ENCODE results near the gene CUL2. TPM values are rescaled to one million over a fixed set of nuclear protein-coding genes. Genes with fewer than 3 reads are reported as not detected.

The CUL2 gene
- total RNA-seq, 6 experiments from 2014 or later, result 13.2 to 20.4 (median 15.9) TPM

- H3K27me3 ChIP-seq, result no peaks in the 10 kb centered on the region
- peaks cover 0 to 34% (median 9%) of the 10 kb centered on the region in 4 donors for H3K36me3 ChIP-seq
- ATAC-seq (no peak), DNase-seq (no peak)
- H3K9me3 ChIP-seq, result no peaks in the 10 kb centered on the region
- WGBS (ENCODE audit: insufficient coverage, low coverage, low lambda C conversion rate, missing lambda C conversion rate), result 85% methylated on average over 7 of the region's 8 CpGs
- no peaks in the 10 kb centered on the region for H3K4me1 ChIP-seq
- no peak for TF ChIP-seq CTCF (IDR thresholded peaks at IDR 0.05)
- no peak overlapping the region for H3K27ac ChIP-seq
- H3K4me3 ChIP-seq, result no peak overlapping the region
- intact Hi-C loops (cut with DNase I), result no loop called here
Measured at GRCh38 chr10:35019041-35020024, 70.8 kb downstream of the CUL2 start.

- intact Hi-C loops (cut with DNase I), result no loop called here
- Histone ChIP-seq H3K27ac (no peak overlapping the region), H3K36me3 (peaks cover 0 to 21% (median 7%) of the 10 kb centered on the region in 4 donors), H3K9me3 (no peaks in the 10 kb centered on the region), H3K4me3 (no peak overlapping the region), H3K27me3 (no peaks in the 10 kb centered on the region), H3K4me1 (no peaks in the 10 kb centered on the region)
- no peak for DNase-seq
- TF ChIP-seq POLR2A (IDR thresholded peaks at IDR 0.05), result no peak
- no peak for TF ChIP-seq CTCF (IDR thresholded peaks at IDR 0.05)
- no peak for ATAC-seq
- WGBS (ENCODE audit: insufficient coverage, low coverage, low lambda C conversion rate, missing lambda C conversion rate), result 78% methylated on average over 4 of the region's 5 CpGs
Measured at GRCh38 chr10:35017608-35018007, 72.5 kb downstream of the CUL2 start.

DNA sequence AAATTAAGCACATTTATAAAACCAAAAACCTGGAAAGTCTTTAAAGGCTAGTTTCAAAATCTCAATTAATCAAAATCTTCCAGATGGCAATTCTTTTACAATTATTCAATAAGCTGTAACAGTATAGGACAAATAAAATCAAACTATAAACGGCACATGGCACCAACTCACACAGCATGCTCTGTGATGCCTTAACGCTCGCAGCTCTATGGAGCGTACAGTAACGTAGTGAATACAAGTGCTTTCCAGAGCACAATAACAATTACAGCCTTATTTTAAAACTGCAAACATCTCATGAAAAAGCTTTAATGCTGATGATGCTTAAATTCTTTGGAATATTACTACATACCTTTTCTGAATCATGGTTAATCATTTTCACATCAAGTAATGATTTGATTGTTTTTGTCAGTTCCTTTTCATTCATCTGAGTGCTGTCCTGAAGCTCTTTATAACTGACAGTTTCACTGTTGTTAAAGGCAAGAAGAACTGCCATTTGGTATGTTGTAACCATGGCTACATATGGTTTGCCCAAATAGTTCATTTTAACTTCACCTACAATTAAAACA is 74.2 kb downstream of the CUL2 start:
- ATAC-seq (no peak), DNase-seq (no peak)
- intact Hi-C loops (cut with DNase I), result no loop called here
- Histone ChIP-seq H3K4me3 (no peak overlapping the region), H3K4me1 (no peaks in the 10 kb centered on the region), H3K9me3 (no peaks in the 10 kb centered on the region), H3K27me3 (no peaks in the 10 kb centered on the region), H3K27ac (no peak overlapping the region), H3K36me3 (peaks cover 0 to 21% (median 8%) of the 10 kb centered on the region in 4 donors)
- TF ChIP-seq CTCF (IDR thresholded peaks at IDR 0.05) (no peak), POLR2A (IDR thresholded peaks at IDR 0.05) (no peak)
- 96% methylated on average over 5 of the region's 5 CpGs for WGBS (ENCODE audit: insufficient coverage, low coverage, low lambda C conversion rate, missing lambda C conversion rate)

- Histone ChIP-seq H3K9me3 (no peaks in the 10 kb centered on the region), H3K4me3 (no peak overlapping the region), H3K4me1 (no peaks in the 10 kb centered on the region), H3K36me3 (peaks cover 0 to 36% (median 10%) of the 10 kb centered on the region in 4 donors), H3K27ac (no peak overlapping the region), H3K27me3 (no peaks in the 10 kb centered on the region)
- TF ChIP-seq POLR2A (IDR thresholded peaks at IDR 0.05) (no peak), CTCF (IDR thresholded peaks at IDR 0.05) (no peak)
- DNase-seq (no peak), ATAC-seq (no peak)
- 98% methylated on average over 8 of the region's 8 CpGs for WGBS (ENCODE audit: insufficient coverage, low coverage, low lambda C conversion rate, missing lambda C conversion rate)
- intact Hi-C loops (cut with DNase I), result no loop called here
Measured at GRCh38 chr10:35012781-35013180, 77.4 kb downstream of the CUL2 start.

Data from right lobe of liver (tissue), 6 donors.